Osteoblast (primary cell): ENCODE results near the gene LTN1. TPM values are rescaled to one million over a fixed set of nuclear protein-coding genes. Genes with fewer than 3 reads are reported as not detected.

Source experiments
- DNase-seq: peaks from one replicate; pipeline ENCODE4 v3.0.0; 2011; ENCODE audit warnings: low spot score, mixed read lengths; ENCODE audit not compliant: insufficient read length; ENCODE audit errors: missing footprints
- H2AFZ ChIP-seq: 2 replicates; pipeline ENCODE4 v1.6.0; 2011; ENCODE audit warnings: mild to moderate bottlenecking, low read length
- H3K27ac ChIP-seq: 2 replicates; pipeline ENCODE4 v1.5.1; 2011; ENCODE audit warnings: mild to moderate bottlenecking, low read depth, low read length, moderate library complexity
- H3K27me3 ChIP-seq: 2 replicates; pipeline ENCODE4 v1.6.0; 2012; ENCODE audit warnings: mild to moderate bottlenecking, control low read depth, inconsistent platforms, low read length, moderate library complexity; ENCODE audit not compliant: insufficient read depth
- H3K36me3 ChIP-seq: 2 replicates; pipeline ENCODE4 v1.5.1; 2011; ENCODE audit warnings: mild to moderate bottlenecking, low read length, control low read depth, moderate library complexity; ENCODE audit not compliant: insufficient read depth
- H3K4me1 ChIP-seq: 2 replicates; pipeline ENCODE4 v1.5.1; 2011; ENCODE audit warnings: mild to moderate bottlenecking, low read length, control low read depth, moderate library complexity; ENCODE audit not compliant: insufficient read depth
- H3K4me2 ChIP-seq: 2 replicates; pipeline ENCODE4 v1.6.0; 2011; ENCODE audit warnings: mild to moderate bottlenecking, low read length; ENCODE audit not compliant: insufficient read depth
- H3K4me3 ChIP-seq: fragments of 200-600 bp; sonication (generic); 3 replicates; pipeline ENCODE4 v1.5.1; 2012; ENCODE audit warnings: mild to moderate bottlenecking, low read length, inconsistent platforms; ENCODE audit not compliant: insufficient read depth
- H3K79me2 ChIP-seq: 2 replicates; pipeline ENCODE4 v1.6.0; 2012; ENCODE audit warnings: mild to moderate bottlenecking, low read length, control low read depth, inconsistent platforms; ENCODE audit not compliant: insufficient read depth
- H3K9me3 ChIP-seq: 2 replicates; pipeline ENCODE4 v1.5.1; 2011; ENCODE audit warnings: low read depth, low read length, control low read depth
- H4K20me1 ChIP-seq: 2 replicates; pipeline ENCODE4 v1.6.0; 2012; ENCODE audit warnings: mild to moderate bottlenecking, low read length, control low read depth; ENCODE audit not compliant: insufficient read depth
- CTCF ChIP-seq: IDR thresholded peaks from 2 replicates; pipeline ENCODE4 v1.5.1; 2011; ENCODE audit warnings: mild to moderate bottlenecking, low read depth, low read length, moderate library complexity; ENCODE audit errors: extremely low read depth
- total RNA-seq: library from RNA; depleted of rRNA; stranded (reverse); fragments of >200 nt; gene quantifications from 2 replicates; pipeline ENCODE4 v1.2.3, GENCODE V29; 2012

Gene LTN1
- total RNA-seq, 1 donor, result 27.5 TPM

GRCh38 chr21:28906236-28906635 is 86.4 kb downstream of the LTN1 start:
- peaks cover 3% of the 10 kb centered on the region for H3K27me3 ChIP-seq
- H3K36me3 ChIP-seq, result no peaks in the 10 kb centered on the region
- H2AFZ ChIP-seq, result no peak overlapping the region
- H3K4me1 ChIP-seq, result no peaks in the 10 kb centered on the region
- DNase-seq, result no peak
- no peaks in the 10 kb centered on the region for H3K9me3 ChIP-seq
- no peak overlapping the region for H3K27ac ChIP-seq
- H3K79me2 ChIP-seq, result no peaks in the 10 kb centered on the region
- no peaks in the 10 kb centered on the region for H4K20me1 ChIP-seq
- no peak for TF ChIP-seq CTCF
- no peak overlapping the region for H3K4me2 ChIP-seq
- no peak overlapping the region for H3K4me3 ChIP-seq

- TF ChIP-seq CTCF, result no peak
- Histone ChIP-seq H3K4me1 (no peaks in the 10 kb centered on the region), H3K9me3 (no peaks in the 10 kb centered on the region)
Measured at GRCh38 chr21:28904961-28905435, 87.7 kb downstream of the LTN1 start.

GRCh38 chr21:28903448-28903847 is 89.2 kb downstream of the LTN1 start:
- no peak overlapping the region for H3K27ac ChIP-seq
- H3K27me3 ChIP-seq, result no peaks in the 10 kb centered on the region
- no peaks in the 10 kb centered on the region for H3K36me3 ChIP-seq
- peak; percentile 13 for DNase-seq
- no peak overlapping the region for H2AFZ ChIP-seq
- H3K4me1 ChIP-seq, result no peaks in the 10 kb centered on the region
- no peak for TF ChIP-seq CTCF
- no peak overlapping the region for H3K4me3 ChIP-seq
- no peaks in the 10 kb centered on the region for H3K9me3 ChIP-seq
- no peaks in the 10 kb centered on the region for H3K79me2 ChIP-seq
- no peak overlapping the region for H3K4me2 ChIP-seq
- no peaks in the 10 kb centered on the region for H4K20me1 ChIP-seq

More at GRCh38 chr21:28904961-28905435, 87.7 kb downstream of the LTN1 start:
- Histone ChIP-seq H2AFZ (no peak overlapping the region), H3K4me2 (no peak overlapping the region), H4K20me1 (no peaks in the 10 kb centered on the region), H3K27ac (no peak overlapping the region), H3K27me3 (peaks cover 3% of the 10 kb centered on the region), H3K79me2 (no peaks in the 10 kb centered on the region), H3K36me3 (no peaks in the 10 kb centered on the region), H3K4me3 (no peak overlapping the region)
- peak; percentile 11 for DNase-seq

GRCh38 chr21:28900481-28900880 is 92.2 kb downstream of the LTN1 start:
- peak; percentile 23 for DNase-seq
- no peak overlapping the region for H3K4me3 ChIP-seq
- TF ChIP-seq CTCF, result no peak
- peaks cover 4% of the 10 kb centered on the region for H3K27me3 ChIP-seq
- no peaks in the 10 kb centered on the region for H3K4me1 ChIP-seq
- H3K9me3 ChIP-seq, result no peaks in the 10 kb centered on the region
- no peaks in the 10 kb centered on the region for H3K79me2 ChIP-seq
- no peaks in the 10 kb centered on the region for H4K20me1 ChIP-seq
- no peak overlapping the region for H3K4me2 ChIP-seq
- no peak overlapping the region for H3K27ac ChIP-seq
- no peaks in the 10 kb centered on the region for H3K36me3 ChIP-seq
- no peak overlapping the region for H2AFZ ChIP-seq
